AG09309 (cell line): ENCODE results near the gene JMJD1C.
A peak's percentile ranks its signal among the peaks of the same experiment; 100 is the strongest.

Experiments
- DNase-seq: peaks from one replicate; pipeline ENCODE4 v3.0.0-alpha.2; 2010; ENCODE audit warnings: low read depth
- H3K4me3 ChIP-seq: 2 replicates; pipeline ENCODE4 v1.5.1; 2011; ENCODE audit warnings: mild to moderate bottlenecking, low read depth, low read length, moderate library complexity; ENCODE audit not compliant: control insufficient read depth
- TF ChIP-seq, protein P1 (sequence below): IDR thresholded peaks from 2 replicates; pipeline ENCODE4 v1.5.1; 2011; ENCODE audit warnings: mild to moderate bottlenecking, low read depth, low read length, inconsistent platforms; ENCODE audit not compliant: insufficient read depth, control insufficient read depth; ENCODE audit errors: missing control alignments

JMJD1C gene, protein sequence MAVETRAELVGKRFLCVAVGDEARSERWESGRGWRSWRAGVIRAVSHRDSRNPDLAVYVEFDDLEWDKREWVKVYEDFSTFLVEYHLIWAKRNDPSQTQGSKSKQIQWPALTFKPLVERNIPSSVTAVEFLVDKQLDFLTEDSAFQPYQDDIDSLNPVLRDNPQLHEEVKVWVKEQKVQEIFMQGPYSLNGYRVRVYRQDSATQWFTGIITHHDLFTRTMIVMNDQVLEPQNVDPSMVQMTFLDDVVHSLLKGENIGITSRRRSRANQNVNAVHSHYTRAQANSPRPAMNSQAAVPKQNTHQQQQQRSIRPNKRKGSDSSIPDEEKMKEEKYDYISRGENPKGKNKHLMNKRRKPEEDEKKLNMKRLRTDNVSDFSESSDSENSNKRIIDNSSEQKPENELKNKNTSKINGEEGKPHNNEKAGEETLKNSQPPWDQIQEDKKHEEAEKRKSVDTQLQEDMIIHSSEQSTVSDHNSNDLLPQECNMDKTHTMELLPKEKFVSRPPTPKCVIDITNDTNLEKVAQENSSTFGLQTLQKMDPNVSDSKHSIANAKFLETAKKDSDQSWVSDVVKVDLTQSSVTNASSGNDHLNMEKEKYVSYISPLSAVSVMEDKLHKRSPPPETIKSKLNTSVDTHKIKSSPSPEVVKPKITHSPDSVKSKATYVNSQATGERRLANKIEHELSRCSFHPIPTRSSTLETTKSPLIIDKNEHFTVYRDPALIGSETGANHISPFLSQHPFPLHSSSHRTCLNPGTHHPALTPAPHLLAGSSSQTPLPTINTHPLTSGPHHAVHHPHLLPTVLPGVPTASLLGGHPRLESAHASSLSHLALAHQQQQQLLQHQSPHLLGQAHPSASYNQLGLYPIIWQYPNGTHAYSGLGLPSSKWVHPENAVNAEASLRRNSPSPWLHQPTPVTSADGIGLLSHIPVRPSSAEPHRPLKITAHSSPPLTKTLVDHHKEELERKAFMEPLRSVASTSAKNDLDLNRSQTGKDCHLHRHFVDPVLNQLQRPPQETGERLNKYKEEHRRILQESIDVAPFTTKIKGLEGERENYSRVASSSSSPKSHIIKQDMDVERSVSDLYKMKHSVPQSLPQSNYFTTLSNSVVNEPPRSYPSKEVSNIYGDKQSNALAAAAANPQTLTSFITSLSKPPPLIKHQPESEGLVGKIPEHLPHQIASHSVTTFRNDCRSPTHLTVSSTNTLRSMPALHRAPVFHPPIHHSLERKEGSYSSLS (N-terminal part only)

DNA sequence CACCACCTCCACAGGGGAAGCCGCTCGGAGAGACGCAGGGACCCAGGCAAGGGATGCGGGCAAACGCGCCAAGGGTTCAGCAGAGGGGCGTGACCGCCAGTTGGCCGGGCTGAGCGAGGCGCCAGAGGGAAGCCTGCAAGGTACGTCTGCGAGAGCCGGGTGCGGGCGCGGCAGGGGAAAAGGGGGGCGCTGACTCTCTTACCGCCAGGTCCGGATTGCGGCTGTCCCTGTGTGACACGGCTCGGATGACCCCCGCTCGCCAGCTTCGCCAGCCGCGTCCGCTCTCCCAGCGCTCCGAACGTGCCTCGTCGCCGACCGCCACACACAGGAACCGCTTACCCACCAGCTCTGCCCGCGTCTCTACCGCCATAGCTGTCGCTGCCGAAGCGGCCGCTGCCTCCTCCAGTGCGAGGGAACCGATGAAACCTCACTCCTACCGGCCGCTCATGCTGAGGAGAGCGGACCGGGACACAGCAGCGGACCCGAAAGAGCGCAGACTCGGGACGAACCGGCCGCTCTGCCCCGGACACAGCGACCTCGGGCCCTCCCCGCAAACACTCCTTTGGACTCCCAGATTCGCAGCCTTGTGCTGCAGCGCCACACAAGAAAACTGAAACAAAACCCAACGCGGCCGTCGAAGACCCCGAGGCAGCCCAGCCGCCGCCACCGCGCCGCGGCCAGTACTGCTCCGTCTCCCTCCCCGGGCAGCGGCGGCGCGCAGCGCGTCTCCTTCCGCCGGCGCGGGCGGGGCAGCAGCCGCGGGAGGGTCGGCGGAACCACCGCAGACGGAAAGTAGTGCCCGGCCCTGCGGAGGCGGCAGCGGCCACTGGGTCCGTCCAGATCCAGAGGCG lies at the start of gene JMJD1C:
Gene JMJD1C, minus strand, starts transcription at position 685 of the 851 bp plus-strand sequence. Its CDS starts 315 bp downstream, at position 370.
- DNase-seq, result peak; percentile 53
- TF ChIP-seq, protein P1, sequence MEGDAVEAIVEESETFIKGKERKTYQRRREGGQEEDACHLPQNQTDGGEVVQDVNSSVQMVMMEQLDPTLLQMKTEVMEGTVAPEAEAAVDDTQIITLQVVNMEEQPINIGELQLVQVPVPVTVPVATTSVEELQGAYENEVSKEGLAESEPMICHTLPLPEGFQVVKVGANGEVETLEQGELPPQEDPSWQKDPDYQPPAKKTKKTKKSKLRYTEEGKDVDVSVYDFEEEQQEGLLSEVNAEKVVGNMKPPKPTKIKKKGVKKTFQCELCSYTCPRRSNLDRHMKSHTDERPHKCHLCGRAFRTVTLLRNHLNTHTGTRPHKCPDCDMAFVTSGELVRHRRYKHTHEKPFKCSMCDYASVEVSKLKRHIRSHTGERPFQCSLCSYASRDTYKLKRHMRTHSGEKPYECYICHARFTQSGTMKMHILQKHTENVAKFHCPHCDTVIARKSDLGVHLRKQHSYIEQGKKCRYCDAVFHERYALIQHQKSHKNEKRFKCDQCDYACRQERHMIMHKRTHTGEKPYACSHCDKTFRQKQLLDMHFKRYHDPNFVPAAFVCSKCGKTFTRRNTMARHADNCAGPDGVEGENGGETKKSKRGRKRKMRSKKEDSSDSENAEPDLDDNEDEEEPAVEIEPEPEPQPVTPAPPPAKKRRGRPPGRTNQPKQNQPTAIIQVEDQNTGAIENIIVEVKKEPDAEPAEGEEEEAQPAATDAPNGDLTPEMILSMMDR, result no peak
- peak within 1 kb of the TSS; percentile 76 for H3K4me3 ChIP-seq

DNA sequence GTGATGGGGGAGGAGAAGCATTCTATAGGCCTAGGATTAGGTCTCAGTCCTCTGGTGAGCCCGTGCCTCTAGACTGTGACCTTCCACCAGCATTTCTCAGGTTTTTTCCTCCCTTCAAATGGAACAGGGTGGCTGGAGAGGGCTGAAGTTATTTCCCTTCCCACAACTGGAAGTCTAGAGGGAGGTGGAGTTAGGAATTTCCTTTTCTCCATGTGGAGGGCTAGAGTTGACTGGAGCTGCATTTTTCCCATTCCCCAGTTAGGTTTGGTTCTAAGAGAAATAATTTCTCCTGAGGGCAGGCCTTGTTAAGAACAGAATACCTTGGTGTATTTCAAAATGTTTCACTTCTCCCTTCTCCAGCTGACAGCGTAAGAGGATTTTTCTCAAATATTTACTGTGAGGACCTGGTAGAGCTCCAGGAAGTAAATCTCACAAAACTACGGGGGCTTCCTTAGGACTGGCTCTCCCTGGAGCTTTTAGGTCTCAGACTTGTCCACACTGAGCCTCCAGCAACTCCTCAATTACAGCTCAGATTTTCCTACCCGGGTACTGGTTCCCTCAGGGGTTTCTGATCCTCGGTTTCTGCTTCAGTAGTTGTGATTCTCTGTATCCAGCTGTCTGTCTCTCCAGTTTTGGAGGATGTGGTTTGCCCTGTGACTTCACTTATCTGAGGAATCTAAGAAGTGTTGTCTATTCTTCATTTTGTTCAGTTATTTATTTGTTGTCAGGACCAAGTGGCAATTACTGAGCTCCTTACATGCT lies 49.4 kb upstream of the JMJD1C start:
- DNase-seq, result peak; percentile 37
- no peak overlapping the region; the same call in 1 of the 2 replicates for H3K4me3 ChIP-seq
- TF ChIP-seq, protein P1, result no peak

DNA sequence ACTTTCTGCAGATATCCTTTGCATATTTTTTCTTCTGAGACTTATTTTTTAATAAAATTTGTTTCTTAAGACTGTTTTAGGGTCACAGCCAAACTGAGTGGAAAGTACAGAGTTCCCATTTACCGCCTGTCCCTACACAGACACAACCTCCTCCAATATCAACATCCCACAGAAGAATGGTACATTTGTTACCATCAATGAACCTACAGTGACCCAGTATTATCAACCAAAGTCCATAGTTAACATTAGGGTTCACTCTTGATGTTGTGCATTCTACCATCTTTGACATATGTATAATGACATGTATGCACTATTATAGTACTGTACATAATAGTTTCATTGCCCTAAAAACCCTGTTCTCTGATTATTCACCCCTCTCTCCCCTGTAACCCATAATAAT lies 40.8 kb upstream of the JMJD1C start:
- TF ChIP-seq, protein P1, result no peak
- DNase-seq, result no peak
- no peak overlapping the region for H3K4me3 ChIP-seq

DNA sequence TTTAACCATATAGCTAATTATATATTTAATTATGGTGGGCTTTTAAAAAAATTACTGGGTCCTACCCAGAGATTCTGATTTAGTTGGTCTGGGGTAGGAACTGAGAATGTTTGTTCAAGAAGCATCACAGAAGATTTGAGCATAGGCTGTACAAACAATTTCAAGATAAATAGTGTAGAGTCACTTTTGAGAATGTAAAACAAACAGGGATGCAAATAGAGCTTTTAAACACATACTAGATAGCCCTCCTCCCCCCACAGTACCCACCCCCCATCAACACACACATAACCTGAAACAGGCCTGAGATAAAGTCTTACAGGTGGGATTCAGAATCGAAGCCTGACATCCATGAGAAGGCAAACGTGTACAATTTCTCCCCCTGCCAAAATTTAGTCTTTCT lies 39.8 kb upstream of the JMJD1C start:
- H3K4me3 ChIP-seq, result no peak overlapping the region
- no peak for DNase-seq
- TF ChIP-seq, protein P1, result no peak

DNA sequence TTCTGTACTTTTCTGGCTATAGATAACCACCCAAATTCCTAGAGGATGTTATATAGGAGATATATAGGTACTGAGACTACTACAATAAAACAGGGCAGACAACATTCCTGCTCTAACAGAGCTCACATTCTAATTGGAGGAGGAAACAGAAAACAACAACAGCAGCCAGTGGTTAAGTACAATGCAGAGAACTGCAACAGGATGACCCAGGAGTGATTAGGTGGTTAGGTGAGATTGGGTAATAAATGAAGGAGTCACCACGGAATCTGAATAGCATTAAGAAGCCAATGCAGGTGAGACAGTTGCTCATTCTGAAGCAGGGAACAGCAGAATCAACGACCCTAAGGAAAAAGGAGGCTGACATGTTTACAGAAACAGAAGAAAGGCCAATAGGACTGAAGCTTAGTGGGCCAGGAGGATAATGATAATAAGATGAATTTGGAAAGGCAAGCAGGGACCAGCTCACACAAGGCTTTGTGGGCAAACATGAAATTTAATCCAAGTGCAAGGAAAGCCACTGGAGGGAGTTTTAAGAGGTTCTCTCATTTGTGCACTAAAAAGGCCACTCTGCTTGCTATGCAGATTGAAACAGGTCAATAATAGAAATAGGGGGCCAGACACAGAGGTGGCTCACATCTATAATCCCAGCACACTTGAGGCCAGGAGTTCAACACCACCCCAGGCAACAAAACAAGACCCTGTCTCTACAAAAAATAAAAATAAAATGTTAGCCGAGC lies 38.5 kb upstream of the JMJD1C start:
- no peak for DNase-seq
- TF ChIP-seq, protein P1, result peak; percentile 12
- H3K4me3 ChIP-seq, result no peak overlapping the region
